GM23338 (cell line): ENCODE results near the gene PAK1IP1. TPM values are rescaled to one million over a fixed set of nuclear protein-coding genes. Genes with fewer than 3 reads are reported as not detected.
A peak's percentile ranks its signal among the peaks of the same experiment; 100 is the strongest.

Experiments
- ATAC-seq: fragments of 200-7000 bp; cut with Tn5 transposase; 3 replicates; pipeline ENCODE4 v1.9.1; 2020
- DNase-seq: peaks from one replicate; pipeline ENCODE4 v3.0.0-alpha.2; 2015; ENCODE audit warnings: low spot score
- H2AFZ ChIP-seq: fragments of 200-600 bp; sonication (generic); 2 replicates; pipeline ENCODE4 v1.8.0; 2016; ENCODE audit warnings: antibody characterized with exemption, mild to moderate bottlenecking, moderate library complexity
- H3F3A ChIP-seq: fragments of 200-600 bp; sonication (generic); replicated peaks from 2 replicates; pipeline ENCODE4 v1.8.0; 2017; ENCODE audit warnings: antibody characterized with exemption, mixed run types, low read depth
- H3K27ac ChIP-seq: fragments of 200-600 bp; sonication (generic); 2 replicates; pipeline ENCODE4 v1.6.1; 2016; ENCODE audit warnings: low read depth
- H3K27me3 ChIP-seq: fragments of 200-600 bp; sonication (generic); 2 replicates; pipeline ENCODE4 v1.8.0; 2016; ENCODE audit warnings: mild to moderate bottlenecking, mixed run types, moderate library complexity; ENCODE audit not compliant: insufficient read depth
- H3K36me3 ChIP-seq: fragments of 200-600 bp; sonication (generic); 2 replicates; pipeline ENCODE4 v1.8.0; 2016; ENCODE audit warnings: mild to moderate bottlenecking; ENCODE audit not compliant: insufficient read depth
- H3K4me1 ChIP-seq: fragments of 200-600 bp; sonication (generic); 2 replicates; pipeline ENCODE4 v1.8.0; 2016; ENCODE audit warnings: mild to moderate bottlenecking, moderate library complexity; ENCODE audit not compliant: insufficient read depth
- H3K4me2 ChIP-seq: fragments of 200-600 bp; sonication (generic); 2 replicates; pipeline ENCODE4 v1.7.1; 2017; ENCODE audit warnings: mixed run types
- H3K4me3 ChIP-seq: fragments of 200-600 bp; sonication (generic); 2 replicates; pipeline ENCODE4 v1.6.1; 2016; ENCODE audit warnings: mixed run types
- H3K79me2 ChIP-seq: fragments of 200-600 bp; sonication (generic); replicated peaks from 2 replicates; pipeline ENCODE4 v1.8.0; 2017; ENCODE audit warnings: mild to moderate bottlenecking; ENCODE audit not compliant: insufficient read depth
- H3K9me2 ChIP-seq: fragments of 200-600 bp; sonication (generic); 2 replicates; pipeline ENCODE4 v1.8.0; 2017; ENCODE audit not compliant: insufficient read depth
- H4K20me1 ChIP-seq: fragments of 200-600 bp; sonication (generic); replicated peaks from 2 replicates; pipeline ENCODE4 v1.8.0; 2017; ENCODE audit warnings: mild to moderate bottlenecking; ENCODE audit not compliant: insufficient read depth
- H3K27ac Mint-ChIP-seq: 2 replicates; pipeline ENCODE4 v1.8.0; 2020; ENCODE audit warnings: inconsistent platforms, mild to moderate bottlenecking, moderate library complexity, mixed read lengths
- H3K27me3 Mint-ChIP-seq: 3 replicates; pipeline ENCODE4 v1.8.0; 2022; ENCODE audit warnings: low read depth, mild to moderate bottlenecking, moderate library complexity, mixed read lengths, inconsistent platforms; ENCODE audit not compliant: insufficient read depth, poor library complexity
- H3K36me3 Mint-ChIP-seq: 3 replicates; pipeline ENCODE4 v1.8.0; 2021; ENCODE audit warnings: low read depth, mild to moderate bottlenecking, inconsistent platforms, moderate library complexity, mixed read lengths
- H3K4me1 Mint-ChIP-seq: 3 replicates; pipeline ENCODE4 v1.8.0; 2020; ENCODE audit warnings: mild to moderate bottlenecking, inconsistent platforms, mixed read lengths
- H3K4me3 Mint-ChIP-seq: 3 replicates; pipeline ENCODE4 v1.8.0; 2021; ENCODE audit warnings: moderate library complexity, mild to moderate bottlenecking, inconsistent platforms, mixed read lengths
- H3K9me3 Mint-ChIP-seq: 3 replicates; pipeline ENCODE4 v1.8.0; 2020; ENCODE audit warnings: moderate library complexity, mild to moderate bottlenecking, inconsistent platforms, mixed read lengths
- CREB1 ChIP-seq: fragments of 250-450 bp; sonication (Bioruptor Pico); IDR thresholded peaks from 2 replicates; pipeline ENCODE4 v1.5.0; 2020; ENCODE audit warnings: low read depth, mild to moderate bottlenecking, moderate library complexity
- ETS1 ChIP-seq: IDR thresholded peaks from 2 replicates; pipeline ENCODE4 v1.6.1; 2016; ENCODE audit warnings: antibody characterized with exemption
- EZH2 ChIP-seq: fragments of 200-600 bp; sonication (generic); IDR thresholded peaks from one replicate; pipeline ENCODE4 v1.8.0; 2017; ENCODE audit warnings: antibody characterized with exemption, mild to moderate bottlenecking, low read depth; ENCODE audit not compliant: unreplicated experiment
- EZH2phosphoT487 ChIP-seq: fragments of 200-600 bp; sonication (generic); IDR thresholded peaks from one replicate; pipeline ENCODE4 v1.8.1; 2018; ENCODE audit warnings: antibody characterized with exemption; ENCODE audit not compliant: unreplicated experiment
- JUNB ChIP-seq: IDR thresholded peaks from one replicate; pipeline ENCODE4 v1.6.1; 2016; ENCODE audit warnings: antibody characterized with exemption; ENCODE audit not compliant: unreplicated experiment
- NANOG ChIP-seq: IDR thresholded peaks from 2 replicates; pipeline ENCODE4 v1.6.1; 2016; ENCODE audit warnings: antibody characterized with exemption, borderline replicate concordance
- POLR2AphosphoS5 ChIP-seq: IDR thresholded peaks from 2 replicates; pipeline ENCODE4 v1.6.1; 2016; ENCODE audit warnings: antibody characterized with exemption, low read depth
- STAT1 ChIP-seq: IDR thresholded peaks from one replicate; pipeline ENCODE4 v1.6.1; 2016; ENCODE audit warnings: antibody characterized with exemption; ENCODE audit not compliant: unreplicated experiment
- ZNF114 ChIP-seq: fragments of 250-450 bp; sonication (Bioruptor Pico); IDR thresholded peaks from 2 replicates; pipeline ENCODE4 v1.5.0; 2020; ENCODE audit warnings: mild to moderate bottlenecking, moderate library complexity
- ZNF331 ChIP-seq: fragments of 250-450 bp; sonication (Bioruptor Pico); IDR thresholded peaks from 2 replicates; pipeline ENCODE4 v1.5.0; 2020; ENCODE audit warnings: low read depth, mild to moderate bottlenecking, moderate library complexity
- ZNF462 ChIP-seq: fragments of 250-450 bp; sonication (Bioruptor Pico); IDR thresholded peaks from 2 replicates; pipeline ENCODE4 v1.5.0; 2020; ENCODE audit warnings: mild to moderate bottlenecking, moderate library complexity
- polyA plus RNA-seq: library from polyadenylated mRNA; unstranded; fragments of >200 nt; fragmentation: Nextera tagmentation; extraction: Ambion mirVana; gene quantifications from 2 replicates; pipeline ENCODE4 v1.2.1, GENCODE V29; 2016
- total RNA-seq: library from RNA; depleted of rRNA; stranded (reverse); fragments of >200 nt; shearing (Covaris generic); gene quantifications from 2 replicates; pipeline ENCODE4 v1.2.3, GENCODE V29; 2014
- TF ChIP-seq, protein P1 (sequence below), 2 experiments: fragments of 200-600 bp in 1 of 2; sonication (generic) in 1 of 2; conservative IDR thresholded peaks; 2 replicates each; pipeline versions ENCODE4 v1.5.1 to v1.6.1; 2016 to 2017; ENCODE audit warnings: antibody characterized with exemption in 2 of 2, low read depth in 2 of 2, mild to moderate bottlenecking in 2 of 2, moderate library complexity in 1 of 2
- TF ChIP-seq, protein P2 (sequence below): IDR thresholded peaks from one replicate; pipeline ENCODE4 v1.6.1; 2018; ENCODE audit warnings: antibody characterized with exemption; ENCODE audit not compliant: unreplicated experiment

PAK1IP1 gene
- total and polyA plus RNA-seq, 2 experiments from 2014 or later: 45.5 to 93.2 TPM

GRCh38 chr6:10690651-10691445 is 3.9 kb upstream of the PAK1IP1 start:
- peaks cover 33% of the 10 kb centered on the region for H3K4me1 Mint-ChIP-seq
- Histone ChIP-seq H3F3A (peaks cover 8% of the 10 kb centered on the region; the same call in 1 of the 2 replicates), H2AFZ (no peak overlapping the region), H3K36me3 (no peaks in the 10 kb centered on the region), H3K4me3 (no peak overlapping the region), H3K79me2 (peaks cover 27% of the 10 kb centered on the region), H4K20me1 (no peaks in the 10 kb centered on the region), H3K27me3 (no peaks in the 10 kb centered on the region), H3K9me2 (no peaks in the 10 kb centered on the region), H3K4me1 (peaks cover 25% of the 10 kb centered on the region), H3K4me2 (no peak overlapping the region), H3K27ac (peak overlapping the region; percentile 86)
- DNase-seq (peak; percentile 16), ATAC-seq (no peak)
- TF ChIP-seq JUNB (no peak), ETS1 (no peak), STAT1 (no peak), POLR2AphosphoS5 (no peak), EZH2 (no peak), EZH2phosphoT487 (no peak), ZNF462 (CRISPR knock-in tag) (no peak), ZNF114 (CRISPR knock-in tag) (no peak), CREB1 (CRISPR knock-in tag) (no peak), ZNF331 (CRISPR knock-in tag) (no peak), NANOG (no peak)
- TF ChIP-seq, protein P1, sequence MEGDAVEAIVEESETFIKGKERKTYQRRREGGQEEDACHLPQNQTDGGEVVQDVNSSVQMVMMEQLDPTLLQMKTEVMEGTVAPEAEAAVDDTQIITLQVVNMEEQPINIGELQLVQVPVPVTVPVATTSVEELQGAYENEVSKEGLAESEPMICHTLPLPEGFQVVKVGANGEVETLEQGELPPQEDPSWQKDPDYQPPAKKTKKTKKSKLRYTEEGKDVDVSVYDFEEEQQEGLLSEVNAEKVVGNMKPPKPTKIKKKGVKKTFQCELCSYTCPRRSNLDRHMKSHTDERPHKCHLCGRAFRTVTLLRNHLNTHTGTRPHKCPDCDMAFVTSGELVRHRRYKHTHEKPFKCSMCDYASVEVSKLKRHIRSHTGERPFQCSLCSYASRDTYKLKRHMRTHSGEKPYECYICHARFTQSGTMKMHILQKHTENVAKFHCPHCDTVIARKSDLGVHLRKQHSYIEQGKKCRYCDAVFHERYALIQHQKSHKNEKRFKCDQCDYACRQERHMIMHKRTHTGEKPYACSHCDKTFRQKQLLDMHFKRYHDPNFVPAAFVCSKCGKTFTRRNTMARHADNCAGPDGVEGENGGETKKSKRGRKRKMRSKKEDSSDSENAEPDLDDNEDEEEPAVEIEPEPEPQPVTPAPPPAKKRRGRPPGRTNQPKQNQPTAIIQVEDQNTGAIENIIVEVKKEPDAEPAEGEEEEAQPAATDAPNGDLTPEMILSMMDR (conservative IDR thresholded peaks at IDR 0.05; ENCODE audit: low read depth in 2 of 2): no peak
- TF ChIP-seq, protein P2, sequence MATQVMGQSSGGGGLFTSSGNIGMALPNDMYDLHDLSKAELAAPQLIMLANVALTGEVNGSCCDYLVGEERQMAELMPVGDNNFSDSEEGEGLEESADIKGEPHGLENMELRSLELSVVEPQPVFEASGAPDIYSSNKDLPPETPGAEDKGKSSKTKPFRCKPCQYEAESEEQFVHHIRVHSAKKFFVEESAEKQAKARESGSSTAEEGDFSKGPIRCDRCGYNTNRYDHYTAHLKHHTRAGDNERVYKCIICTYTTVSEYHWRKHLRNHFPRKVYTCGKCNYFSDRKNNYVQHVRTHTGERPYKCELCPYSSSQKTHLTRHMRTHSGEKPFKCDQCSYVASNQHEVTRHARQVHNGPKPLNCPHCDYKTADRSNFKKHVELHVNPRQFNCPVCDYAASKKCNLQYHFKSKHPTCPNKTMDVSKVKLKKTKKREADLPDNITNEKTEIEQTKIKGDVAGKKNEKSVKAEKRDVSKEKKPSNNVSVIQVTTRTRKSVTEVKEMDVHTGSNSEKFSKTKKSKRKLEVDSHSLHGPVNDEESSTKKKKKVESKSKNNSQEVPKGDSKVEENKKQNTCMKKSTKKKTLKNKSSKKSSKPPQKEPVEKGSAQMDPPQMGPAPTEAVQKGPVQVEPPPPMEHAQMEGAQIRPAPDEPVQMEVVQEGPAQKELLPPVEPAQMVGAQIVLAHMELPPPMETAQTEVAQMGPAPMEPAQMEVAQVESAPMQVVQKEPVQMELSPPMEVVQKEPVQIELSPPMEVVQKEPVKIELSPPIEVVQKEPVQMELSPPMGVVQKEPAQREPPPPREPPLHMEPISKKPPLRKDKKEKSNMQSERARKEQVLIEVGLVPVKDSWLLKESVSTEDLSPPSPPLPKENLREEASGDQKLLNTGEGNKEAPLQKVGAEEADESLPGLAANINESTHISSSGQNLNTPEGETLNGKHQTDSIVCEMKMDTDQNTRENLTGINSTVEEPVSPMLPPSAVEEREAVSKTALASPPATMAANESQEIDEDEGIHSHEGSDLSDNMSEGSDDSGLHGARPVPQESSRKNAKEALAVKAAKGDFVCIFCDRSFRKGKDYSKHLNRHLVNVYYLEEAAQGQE: no peak
- peaks cover 14% of the 10 kb centered on the region for H3K27me3 Mint-ChIP-seq
- peaks cover 12% of the 10 kb centered on the region for H3K9me3 Mint-ChIP-seq
- H3K27ac Mint-ChIP-seq: peak overlapping the region; percentile 68; the same call in 1 of the 2 replicates
- H3K4me3 Mint-ChIP-seq: no peak overlapping the region
- peaks cover 10% of the 10 kb centered on the region for H3K36me3 Mint-ChIP-seq
